Prostate gland (tissue), 2 donors: ENCODE results near the gene IFT27.

Experiments
- CTCF ChIP-seq, 4 experiments: fragments of 200-600 bp in 2 of 4; fragments of 450-650 bp in 2 of 4; sonication (generic) in 2 of 4; IDR thresholded peaks; 1 replicate in 3 of 4; 2 replicates in 1 of 4; pipeline ENCODE4 v1.5.1; 2016 to 2019; ENCODE audit warnings: antibody characterized with exemption in 4 of 4, mild to moderate bottlenecking in 2 of 4, moderate library complexity in 2 of 4
- POLR2A ChIP-seq: fragments of 450-650 bp; IDR thresholded peaks from one replicate; pipeline ENCODE4 v1.6.1; 2016; ENCODE audit warnings: antibody characterized with exemption, mild to moderate bottlenecking
- POLR2AphosphoS5 ChIP-seq: sonication (generic); formaldehyde crosslinking; IDR thresholded peaks from one replicate; pipeline ENCODE4 v1.6.1; 2017; ENCODE audit warnings: antibody characterized with exemption

- TF ChIP-seq CTCF (IDR thresholded peaks at IDR 0.05) (no peak), POLR2AphosphoS5 (no peak), POLR2A (no peak)
Measured at GRCh38 chr22:36765943-36766450, 9.9 kb downstream of the IFT27 start.
